GM18873 (cell line): ENCODE data around the gene SH3RF3.

Source experiments
- ATAC-seq: cut with Tn5 transposase; IDR thresholded peaks from one replicate; pipeline ENCODE4 v1.9.1; 2021; ENCODE audit warnings: mild to moderate bottlenecking, moderate library complexity, moderate number of reproducible peaks; ENCODE audit not compliant: unreplicated experiment, low FRiP score

Gene SH3RF3

GRCh38 chr2:109454304-109454703 is 325.3 kb downstream of the SH3RF3 start:
- no peak for ATAC-seq

GRCh38 chr2:109454765-109455394 is 325.9 kb downstream of the SH3RF3 start:
- no peak for ATAC-seq

- ATAC-seq = no peak
These were observed 327.0 kb downstream of the SH3RF3 start for GRCh38 chr2:109455731-109456691.

GRCh38 chr2:109456776-109457175 is 327.8 kb downstream of the SH3RF3 start:
- no peak for ATAC-seq

GRCh38 chr2:109457366-109457765 is 328.4 kb downstream of the SH3RF3 start:
- ATAC-seq = no peak

GRCh38 chr2:109457794-109458193 is 328.8 kb downstream of the SH3RF3 start:
- no peak for ATAC-seq

GRCh38 chr2:109458512-109458911 is 329.5 kb downstream of the SH3RF3 start:
- ATAC-seq = no peak

- no peak for ATAC-seq
These were observed 330.5 kb downstream of the SH3RF3 start for GRCh38 chr2:109459485-109459884.

- ATAC-seq = no peak
These were observed 331.7 kb downstream of the SH3RF3 start for GRCh38 chr2:109460553-109461324.

GRCh38 chr2:109463236-109463635 is 334.2 kb downstream of the SH3RF3 start:
- ATAC-seq = no peak

GRCh38 chr2:109463891-109464290 is 334.9 kb downstream of the SH3RF3 start:
- no peak for ATAC-seq

GRCh38 chr2:109466674-109467575 is 337.9 kb downstream of the SH3RF3 start:
- no peak for ATAC-seq

- no peak for ATAC-seq
These were observed 338.7 kb downstream of the SH3RF3 start for GRCh38 chr2:109467701-109468100.

- ATAC-seq = no peak
These were observed 339.9 kb downstream of the SH3RF3 start for GRCh38 chr2:109468893-109469292.

GRCh38 chr2:109471658-109472057 is 342.7 kb downstream of the SH3RF3 start:
- no peak for ATAC-seq

GRCh38 chr2:109472331-109472959 is 343.4 kb downstream of the SH3RF3 start:
- no peak for ATAC-seq

GRCh38 chr2:109472974-109473373 is 344.0 kb downstream of the SH3RF3 start:
- no peak for ATAC-seq

- ATAC-seq = no peak
These were observed 344.8 kb downstream of the SH3RF3 start for GRCh38 chr2:109473616-109474318.

- no peak for ATAC-seq
These were observed 345.4 kb downstream of the SH3RF3 start for GRCh38 chr2:109474319-109474825.
